GM21723 (cell line): ENCODE measurements around the gene ITGB3.
"Not testable (repeated sequence)": the region's sequence is repeated elsewhere in the genome, so short reads cannot be mapped to it uniquely, and the experiment has no call there.

Source experiments
- ATAC-seq: cut with Tn5 transposase; IDR thresholded peaks from one replicate; pipeline ENCODE4 v1.9.1; 2021; ENCODE audit warnings: mild to moderate bottlenecking, moderate library complexity; ENCODE audit not compliant: unreplicated experiment

Gene ITGB3

GRCh38 chr17:47243737-47244598 is 9.7 kb upstream of the ITGB3 start:
- ATAC-seq: no peak

- ATAC-seq: no peak
These were observed 8.9 kb upstream of the ITGB3 start for GRCh38 chr17:47244697-47245096.

GRCh38 chr17:47246120-47246519 is 7.5 kb upstream of the ITGB3 start:
- ATAC-seq: no peak

- no peak for ATAC-seq
These were observed 2.8 kb upstream of the ITGB3 start for GRCh38 chr17:47250855-47251254.

- no peak for ATAC-seq
These were observed 2.1 kb upstream of the ITGB3 start for GRCh38 chr17:47251421-47251940.

- ATAC-seq: no peak
These were observed 1.4 kb upstream of the ITGB3 start for GRCh38 chr17:47252209-47252608.

GRCh38 chr17:47252766-47253512 is 688 bp upstream of the ITGB3 start:
- no peak for ATAC-seq

GRCh38 chr17:47254403-47254943 is 846 bp downstream of the ITGB3 start:
- no peak for ATAC-seq

- ATAC-seq: no peak
These were observed 4.2 kb downstream of the ITGB3 start for GRCh38 chr17:47257651-47258339.

GRCh38 chr17:47262586-47262985 is 9.0 kb downstream of the ITGB3 start:
- no peak for ATAC-seq

GRCh38 chr17:47264166-47264565 is 10.5 kb downstream of the ITGB3 start:
- ATAC-seq: no peak

GRCh38 chr17:47265983-47266541 is 12.4 kb downstream of the ITGB3 start:
- ATAC-seq: no peak

- ATAC-seq: no peak
These were observed 13.2 kb downstream of the ITGB3 start for GRCh38 chr17:47266782-47267181.

- ATAC-seq: no peak
These were observed 13.8 kb downstream of the ITGB3 start for GRCh38 chr17:47267354-47267828.

GRCh38 chr17:47268964-47269363 is 15.3 kb downstream of the ITGB3 start:
- ATAC-seq: not testable (repeated sequence)

- not testable (repeated sequence) for ATAC-seq
These were observed 16.1 kb downstream of the ITGB3 start for GRCh38 chr17:47269561-47270280.

GRCh38 chr17:47270946-47271705 is 17.5 kb downstream of the ITGB3 start:
- no peak for ATAC-seq

- no peak for ATAC-seq
These were observed 18.9 kb downstream of the ITGB3 start for GRCh38 chr17:47272491-47272890.

- no peak for ATAC-seq
These were observed 19.6 kb downstream of the ITGB3 start for GRCh38 chr17:47273245-47273644.
